Nephron (organoid): Measurements from ENCODE around the gene FFAR1.
A peak's percentile ranks its signal among the peaks of the same experiment; 100 is the strongest.

Source experiments
- H3K27ac Mint-ChIP-seq, 3 experiments: 2 replicates each; pipeline ENCODE4 v1.8.0; 2020; ENCODE audit warnings: mixed read lengths in 3 of 3, mild to moderate bottlenecking in 2 of 3, moderate library complexity in 1 of 3
- H3K27me3 Mint-ChIP-seq: 2 replicates; pipeline ENCODE4 v1.8.0; 2021; ENCODE audit warnings: low read depth, mild to moderate bottlenecking, moderate library complexity, mixed read lengths
- H3K36me3 Mint-ChIP-seq: 2 replicates; pipeline ENCODE4 v1.8.0; 2020; ENCODE audit warnings: low read depth, mixed read lengths
- H3K4me1 Mint-ChIP-seq: 2 replicates; pipeline ENCODE4 v1.8.0; 2020; ENCODE audit warnings: mixed read lengths
- H3K4me3 Mint-ChIP-seq, 3 experiments: 2 replicates each; pipeline ENCODE4 v1.8.0; 2020; ENCODE audit warnings: mild to moderate bottlenecking in 3 of 3, mixed read lengths in 3 of 3, moderate library complexity in 2 of 3
- H3K9me3 Mint-ChIP-seq: 2 replicates; pipeline ENCODE4 v1.8.0; 2020; ENCODE audit warnings: mixed read lengths
- TF ChIP-seq, protein P1 (sequence below), 3 experiments: fragments of 200-600 bp; sonication (generic); IDR thresholded peaks; one replicate each; pipeline ENCODE4 v1.5.0; 2021; ENCODE audit warnings: antibody characterized with exemption in 3 of 3; ENCODE audit not compliant: unreplicated experiment in 3 of 3

FFAR1 gene

DNA sequence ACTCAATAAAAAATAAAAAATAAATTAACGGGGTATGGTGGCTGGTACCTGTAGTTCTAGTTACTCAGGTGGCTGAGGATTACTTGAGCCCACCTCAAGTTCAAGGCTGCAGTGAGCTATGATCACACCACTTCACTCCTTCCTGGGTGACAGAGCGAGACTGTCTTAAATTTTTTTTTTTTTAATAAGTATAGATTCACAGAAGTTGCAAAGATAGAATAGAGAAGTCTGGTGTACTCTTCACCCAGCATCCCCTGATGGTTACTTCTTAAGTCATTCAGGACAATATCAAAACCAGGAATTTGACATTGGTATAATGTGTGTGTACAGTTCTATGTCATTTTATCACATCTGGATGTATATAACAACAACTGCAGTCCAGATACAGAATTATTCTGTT lies 26.4 kb upstream of the FFAR1 start:
- Mint-ChIP-seq H3K4me1 (peaks cover 5% of the 10 kb centered on the region), H3K4me3 (no peak overlapping the region), H3K36me3 (no peaks in the 10 kb centered on the region), H3K27ac (no peak overlapping the region), H3K9me3 (no peaks in the 10 kb centered on the region), H3K27me3 (no peaks in the 10 kb centered on the region)
- TF ChIP-seq, protein P1, sequence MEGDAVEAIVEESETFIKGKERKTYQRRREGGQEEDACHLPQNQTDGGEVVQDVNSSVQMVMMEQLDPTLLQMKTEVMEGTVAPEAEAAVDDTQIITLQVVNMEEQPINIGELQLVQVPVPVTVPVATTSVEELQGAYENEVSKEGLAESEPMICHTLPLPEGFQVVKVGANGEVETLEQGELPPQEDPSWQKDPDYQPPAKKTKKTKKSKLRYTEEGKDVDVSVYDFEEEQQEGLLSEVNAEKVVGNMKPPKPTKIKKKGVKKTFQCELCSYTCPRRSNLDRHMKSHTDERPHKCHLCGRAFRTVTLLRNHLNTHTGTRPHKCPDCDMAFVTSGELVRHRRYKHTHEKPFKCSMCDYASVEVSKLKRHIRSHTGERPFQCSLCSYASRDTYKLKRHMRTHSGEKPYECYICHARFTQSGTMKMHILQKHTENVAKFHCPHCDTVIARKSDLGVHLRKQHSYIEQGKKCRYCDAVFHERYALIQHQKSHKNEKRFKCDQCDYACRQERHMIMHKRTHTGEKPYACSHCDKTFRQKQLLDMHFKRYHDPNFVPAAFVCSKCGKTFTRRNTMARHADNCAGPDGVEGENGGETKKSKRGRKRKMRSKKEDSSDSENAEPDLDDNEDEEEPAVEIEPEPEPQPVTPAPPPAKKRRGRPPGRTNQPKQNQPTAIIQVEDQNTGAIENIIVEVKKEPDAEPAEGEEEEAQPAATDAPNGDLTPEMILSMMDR (IDR thresholded peaks at IDR 0.05; ENCODE audit: unreplicated experiment in 3 of 3), result no peak

DNA sequence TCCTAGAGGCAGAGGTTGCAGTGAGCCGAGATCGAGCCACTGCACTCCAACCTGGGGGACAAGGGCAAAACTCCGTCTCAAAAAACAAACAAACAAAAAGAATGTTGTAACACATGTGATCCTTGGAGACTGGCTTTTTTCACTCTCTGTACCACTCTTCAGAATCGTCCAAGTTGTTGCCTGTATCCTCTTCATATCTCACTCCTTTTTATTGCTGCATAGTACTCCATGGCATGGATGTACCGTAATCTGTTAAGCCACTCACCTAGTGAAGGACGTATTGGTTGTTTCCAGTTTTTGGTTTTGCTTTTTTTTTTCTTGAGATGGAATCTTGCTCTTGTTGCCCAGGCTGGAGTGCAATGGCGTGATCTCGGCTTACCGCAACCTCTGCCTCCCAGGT lies 25.7 kb upstream of the FFAR1 start:
- no peaks in the 10 kb centered on the region for H3K27me3 Mint-ChIP-seq
- no peak overlapping the region for H3K27ac Mint-ChIP-seq
- H3K4me3 Mint-ChIP-seq, result no peak overlapping the region
- H3K4me1 Mint-ChIP-seq, result peaks cover 5% of the 10 kb centered on the region
- TF ChIP-seq, protein P1 (IDR thresholded peaks at IDR 0.05; ENCODE audit: unreplicated experiment in 3 of 3), result no peak
- H3K9me3 Mint-ChIP-seq, result no peaks in the 10 kb centered on the region
- H3K36me3 Mint-ChIP-seq, result no peaks in the 10 kb centered on the region

DNA sequence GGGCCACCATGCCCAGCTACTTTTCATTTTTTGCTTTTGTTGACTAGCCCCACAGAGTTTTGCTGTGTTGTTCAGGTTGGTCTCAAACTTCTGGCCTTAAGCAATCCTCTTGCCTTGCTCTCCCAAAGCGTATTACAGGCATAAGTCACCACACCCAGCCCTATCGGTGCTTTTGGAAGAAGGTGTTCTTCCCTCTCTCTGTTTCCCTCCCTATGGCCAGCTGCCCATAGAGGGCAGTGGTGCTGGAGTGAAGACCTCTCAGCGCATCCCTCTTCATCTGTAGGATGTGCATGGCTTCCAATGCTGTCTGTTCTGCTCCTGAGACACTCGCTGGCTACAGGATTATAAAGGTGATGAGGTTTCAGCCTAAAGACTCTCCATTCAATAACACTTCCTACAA lies 20.1 kb upstream of the FFAR1 start:
- Mint-ChIP-seq H3K36me3 (no peaks in the 10 kb centered on the region), H3K4me1 (no peaks in the 10 kb centered on the region), H3K9me3 (no peaks in the 10 kb centered on the region), H3K27me3 (peaks cover 8% of the 10 kb centered on the region), H3K4me3 (no peak overlapping the region), H3K27ac (no peak overlapping the region)
- TF ChIP-seq, protein P1 (IDR thresholded peaks at IDR 0.05; ENCODE audit: unreplicated experiment in 3 of 3), result peak in 1 of 3 experiments; percentile 24

DNA sequence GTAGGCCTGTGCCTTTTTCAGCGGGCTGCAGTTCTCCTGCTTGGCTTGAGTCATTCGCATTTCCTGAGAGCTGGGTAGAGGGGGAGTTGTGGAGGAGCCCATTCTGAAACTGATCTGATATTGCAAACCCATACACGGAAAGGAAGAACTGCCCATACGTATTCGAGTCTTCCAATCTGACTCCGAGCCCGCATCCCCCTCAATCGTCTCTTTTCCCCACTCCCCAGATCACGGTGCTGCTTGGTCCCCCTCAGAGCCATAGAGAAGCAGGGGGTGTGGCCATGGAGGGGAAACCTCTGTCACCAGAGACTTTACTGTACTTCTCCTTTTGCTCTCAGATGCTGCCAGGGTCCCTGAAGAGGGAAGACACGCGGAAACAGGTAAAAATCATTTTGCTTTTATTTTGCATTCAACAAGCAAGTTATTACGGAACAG lies 18.8 kb upstream of the FFAR1 start, which contains the start of gene CD22:
TSS of gene CD22 (plus strand) at position 337 of the 435 bp plus-strand sequence. CDS start 2,854 bp downstream, outside the sequence.
- no peaks in the 10 kb centered on the region for H3K4me1 Mint-ChIP-seq
- no peak within 1 kb of the TSS for H3K27ac Mint-ChIP-seq
- no peak within 1 kb of the TSS for H3K4me3 Mint-ChIP-seq
- H3K27me3 Mint-ChIP-seq, result peaks cover 8% of the 10 kb centered on the region
- TF ChIP-seq, protein P1 (IDR thresholded peaks at IDR 0.05; ENCODE audit: unreplicated experiment in 3 of 3), result no peak
- H3K9me3 Mint-ChIP-seq, result no peaks in the 10 kb centered on the region
- no peaks in the 10 kb centered on the region for H3K36me3 Mint-ChIP-seq

DNA sequence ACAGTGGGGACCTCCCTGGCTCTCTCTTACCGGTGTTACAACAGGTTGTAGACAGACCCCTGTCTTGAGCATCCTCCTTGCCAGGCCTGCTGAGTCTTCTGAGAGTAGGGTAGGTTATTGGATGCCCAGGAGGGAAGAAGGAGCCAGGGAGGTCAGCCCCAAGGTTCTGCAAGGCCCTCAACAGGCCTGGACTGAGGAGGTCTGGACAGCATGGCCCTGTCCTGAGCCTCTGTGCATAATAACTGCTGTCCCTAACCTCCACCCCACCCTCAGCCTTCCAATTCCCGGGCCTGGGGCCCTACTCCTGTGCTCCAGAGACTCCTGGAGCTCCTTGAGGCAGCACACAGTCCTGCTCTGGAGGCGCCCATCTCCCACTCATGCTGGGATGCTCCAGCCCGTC lies 18.4 kb upstream of the FFAR1 start:
- no peak overlapping the region for H3K27ac Mint-ChIP-seq
- H3K4me3 Mint-ChIP-seq, result no peak overlapping the region
- no peaks in the 10 kb centered on the region for H3K36me3 Mint-ChIP-seq
- no peaks in the 10 kb centered on the region for H3K4me1 Mint-ChIP-seq
- no peaks in the 10 kb centered on the region for H3K9me3 Mint-ChIP-seq
- H3K27me3 Mint-ChIP-seq, result peaks cover 8% of the 10 kb centered on the region
- TF ChIP-seq, protein P1 (IDR thresholded peaks at IDR 0.05; ENCODE audit: unreplicated experiment in 3 of 3), result no peak

DNA sequence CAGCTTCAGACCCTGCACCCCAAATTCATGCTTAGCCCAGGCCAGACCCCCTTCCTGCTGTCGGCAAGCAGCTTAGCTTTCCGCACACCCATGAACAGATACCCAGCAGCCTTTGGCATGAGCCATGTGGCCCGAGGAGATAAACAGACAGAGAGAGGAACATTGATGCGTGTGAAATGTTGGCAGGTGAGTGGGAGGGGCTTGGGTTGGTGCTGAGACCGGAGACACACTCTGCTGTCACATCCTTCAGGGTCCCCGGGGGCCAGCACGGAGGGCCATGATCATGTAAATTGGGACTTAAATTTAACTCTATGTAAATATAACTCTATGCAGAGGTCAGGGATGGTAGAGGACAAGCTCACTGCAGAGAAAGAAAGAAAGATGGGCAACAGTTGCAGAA lies 17.2 kb upstream of the FFAR1 start:
- Mint-ChIP-seq H3K4me1 (no peaks in the 10 kb centered on the region), H3K9me3 (no peaks in the 10 kb centered on the region), H3K36me3 (no peaks in the 10 kb centered on the region), H3K4me3 (no peak overlapping the region), H3K27me3 (peaks cover 14% of the 10 kb centered on the region), H3K27ac (no peak overlapping the region)
- TF ChIP-seq, protein P1 (IDR thresholded peaks at IDR 0.05; ENCODE audit: unreplicated experiment in 3 of 3), result no peak
